GM12865 (cell line): ENCODE data around the gene ATP5F1E.

ENCODE experiments used
- DNase-seq: peaks from one replicate; pipeline ENCODE4 v3.0.0; 2010; ENCODE audit warnings: low read depth
- H3K4me3 ChIP-seq: 2 replicates; pipeline ENCODE4 v1.5.1; 2011; ENCODE audit warnings: mild to moderate bottlenecking, low read depth, low read length, control low read depth
- CTCF ChIP-seq: IDR thresholded peaks from 2 replicates; pipeline ENCODE4 v1.5.1; 2011; ENCODE audit warnings: low read length, control low read depth, low read depth, inconsistent platforms; ENCODE audit not compliant: insufficient read depth; ENCODE audit errors: missing control alignments

ATP5F1E gene

GRCh38 chr20:58976061-58976730, 55.9 kb downstream of the ATP5F1E start:
- H3K4me3 ChIP-seq, result no peak overlapping the region
- no peak for TF ChIP-seq CTCF
- DNase-seq, result peak; percentile 56
